Subcutaneous adipose tissue (tissue), 4 donors: ENCODE results near the gene EFCAB6. TPM values are rescaled to one million over a fixed set of nuclear protein-coding genes. Genes with fewer than 3 reads are reported as not detected.

Experiments
- total RNA-seq, 4 donors: library from RNA; depleted of rRNA; stranded (reverse); fragments of >200 nt; gene quantifications; one replicate each; pipeline ENCODE4 v1.1.0, GENCODE V29; 2016
- TF ChIP-seq, protein P1 (sequence below): fragments of 450-650 bp; IDR thresholded peaks from one replicate; pipeline ENCODE4 v1.5.1; 2016; ENCODE audit warnings: low read depth, mild to moderate bottlenecking, control low read depth, antibody characterized with exemption, moderate library complexity

The EFCAB6 gene
- total RNA-seq, 4 donors from 2014 or later = 2.1 to 4.0 (median 2.4) TPM

DNA sequence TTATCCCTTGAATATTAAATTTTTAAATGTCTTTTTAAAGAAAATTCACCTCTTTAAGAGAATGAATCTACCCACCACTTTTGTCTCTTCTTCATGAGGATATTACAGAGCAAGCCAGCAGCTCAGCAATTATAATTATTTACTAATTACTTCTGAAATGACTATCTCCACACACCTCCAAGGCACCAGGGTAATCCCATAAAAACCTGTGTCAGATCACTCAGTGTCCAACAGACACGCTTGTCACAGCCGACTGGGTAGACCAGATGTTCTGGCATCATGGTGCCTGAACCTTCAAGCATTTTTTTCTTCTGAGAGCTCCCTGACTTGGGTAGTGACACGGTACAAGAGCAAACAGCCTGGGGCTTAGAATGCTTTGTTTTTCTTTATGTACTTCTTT, 61.4 kb downstream of the EFCAB6 start:
- TF ChIP-seq, protein P1, sequence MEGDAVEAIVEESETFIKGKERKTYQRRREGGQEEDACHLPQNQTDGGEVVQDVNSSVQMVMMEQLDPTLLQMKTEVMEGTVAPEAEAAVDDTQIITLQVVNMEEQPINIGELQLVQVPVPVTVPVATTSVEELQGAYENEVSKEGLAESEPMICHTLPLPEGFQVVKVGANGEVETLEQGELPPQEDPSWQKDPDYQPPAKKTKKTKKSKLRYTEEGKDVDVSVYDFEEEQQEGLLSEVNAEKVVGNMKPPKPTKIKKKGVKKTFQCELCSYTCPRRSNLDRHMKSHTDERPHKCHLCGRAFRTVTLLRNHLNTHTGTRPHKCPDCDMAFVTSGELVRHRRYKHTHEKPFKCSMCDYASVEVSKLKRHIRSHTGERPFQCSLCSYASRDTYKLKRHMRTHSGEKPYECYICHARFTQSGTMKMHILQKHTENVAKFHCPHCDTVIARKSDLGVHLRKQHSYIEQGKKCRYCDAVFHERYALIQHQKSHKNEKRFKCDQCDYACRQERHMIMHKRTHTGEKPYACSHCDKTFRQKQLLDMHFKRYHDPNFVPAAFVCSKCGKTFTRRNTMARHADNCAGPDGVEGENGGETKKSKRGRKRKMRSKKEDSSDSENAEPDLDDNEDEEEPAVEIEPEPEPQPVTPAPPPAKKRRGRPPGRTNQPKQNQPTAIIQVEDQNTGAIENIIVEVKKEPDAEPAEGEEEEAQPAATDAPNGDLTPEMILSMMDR = no peak

DNA sequence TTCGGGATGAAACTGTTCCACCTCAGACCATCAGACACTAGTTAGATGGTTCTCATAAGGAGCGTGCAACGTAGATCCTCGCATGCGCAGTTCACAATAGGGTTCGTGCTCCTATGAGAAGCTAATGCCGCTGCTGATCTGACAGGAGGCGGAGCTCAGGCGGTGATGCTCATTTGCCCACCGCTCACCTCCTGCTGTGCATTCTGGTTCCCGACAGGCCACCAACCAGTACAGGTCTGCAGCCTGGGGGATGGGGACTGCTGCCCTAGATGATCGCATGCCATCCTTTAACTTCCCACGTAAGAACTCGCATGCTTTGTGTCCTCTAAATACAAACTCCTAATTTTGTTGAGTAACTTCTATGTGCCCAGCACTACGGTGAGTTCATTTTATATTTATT, 62.6 kb downstream of the EFCAB6 start:
- TF ChIP-seq, protein P1 = no peak

- TF ChIP-seq, protein P1 = no peak
These were observed 64.2 kb downstream of the EFCAB6 start for GRCh38 chr22:43747877-43748276.

DNA sequence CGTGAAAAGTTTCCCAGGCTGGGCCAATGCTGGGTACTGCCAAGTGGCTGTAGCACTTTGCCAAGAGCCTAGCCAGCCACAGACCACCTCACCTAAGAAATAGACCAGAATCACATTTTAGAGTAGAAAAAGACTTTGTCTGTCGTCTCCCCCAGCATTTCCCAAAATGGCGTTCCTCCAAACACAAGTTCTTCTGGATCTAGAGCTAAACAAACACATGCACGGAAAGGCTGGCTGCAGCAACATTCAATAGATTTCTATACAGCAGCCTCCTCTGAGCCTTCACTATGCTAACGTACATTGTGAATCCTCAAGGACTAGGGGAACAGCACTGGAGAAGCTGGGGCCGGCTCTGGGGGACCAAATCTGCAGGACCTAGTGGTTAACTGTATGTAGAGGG, 65.0 kb downstream of the EFCAB6 start:
- TF ChIP-seq, protein P1 = no peak

DNA sequence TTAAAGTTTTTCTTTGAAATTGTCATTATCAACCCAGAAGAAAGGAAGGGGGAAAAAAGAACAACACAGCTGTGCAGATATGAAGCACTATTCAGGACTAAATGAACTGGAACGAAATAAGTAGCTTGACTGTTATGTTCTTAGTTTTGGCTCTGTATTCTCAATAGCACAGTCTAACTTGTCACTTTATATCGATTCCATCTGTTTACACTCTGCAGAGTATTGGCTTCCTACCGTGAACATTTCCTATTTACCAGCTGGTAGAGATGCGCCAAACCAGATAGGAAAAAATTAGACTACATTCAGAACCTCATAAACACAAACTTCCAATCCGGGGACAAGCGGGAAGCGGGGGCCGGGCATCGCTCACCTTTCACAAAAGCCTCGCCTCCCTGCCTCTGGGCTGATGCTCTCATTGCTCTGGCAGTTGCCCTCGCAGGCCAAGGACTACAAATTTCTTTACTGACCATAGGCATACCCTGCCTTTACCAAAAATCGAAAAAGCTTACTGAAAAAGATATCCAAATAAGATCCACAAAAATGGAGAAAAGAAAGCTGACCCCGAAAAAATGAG, 66.2 kb downstream of the EFCAB6 start:
- TF ChIP-seq, protein P1 = no peak

GRCh38 chr22:43745411-43745770, 66.7 kb downstream of the EFCAB6 start:
- TF ChIP-seq, protein P1 = no peak

- TF ChIP-seq, protein P1 = no peak
These were observed 67.2 kb downstream of the EFCAB6 start for GRCh38 chr22:43744700-43745410.
